ENCODE measurements around the gene PPM1K. TPM values are rescaled to one million over a fixed set of nuclear protein-coding genes. Genes with fewer than 3 reads are reported as not detected.
"Not testable (repeated sequence)": the region's sequence is repeated elsewhere in the genome, so short reads cannot be mapped to it uniquely, and the experiment has no call there.

Gene PPM1K
- total RNA-seq, 1 experiment from 2014 or later, result 15.3 TPM

DNA sequence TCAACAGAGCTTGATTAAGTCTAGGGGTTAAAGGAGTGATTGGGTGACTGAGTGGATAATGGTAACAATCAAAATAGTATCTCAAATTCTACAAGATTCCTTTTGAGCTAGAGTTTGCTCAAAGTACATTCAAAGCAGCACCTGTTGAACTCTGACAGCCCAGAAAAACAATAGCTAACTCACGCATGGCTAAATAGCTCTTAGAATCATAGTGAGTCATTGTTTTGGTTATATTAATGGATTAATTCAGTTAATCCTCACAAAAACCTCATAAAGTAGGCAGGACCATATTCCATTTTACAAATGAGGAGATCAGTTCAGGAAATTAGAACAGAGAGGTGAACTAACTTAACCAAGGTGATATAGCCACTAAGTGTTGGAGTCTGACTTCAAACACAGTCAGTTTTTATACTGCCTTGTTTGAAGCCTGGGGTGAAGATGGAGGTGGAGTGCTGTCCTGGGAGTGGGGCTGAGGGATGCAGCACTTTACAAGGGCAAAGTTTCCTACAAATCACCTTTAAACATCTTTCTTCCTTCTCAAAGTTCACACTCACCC lies 35.9 kb upstream of the PPM1K start:
- no peaks in the 10 kb centered on the region for H3K9me3 Mint-ChIP-seq (ENCODE audit: low read depth, unreplicated experiment)
- H3K27me3 Mint-ChIP-seq (ENCODE audit: unreplicated experiment), result no peaks in the 10 kb centered on the region
- DNase-seq, result peak; percentile 2
- TF ChIP-seq, protein P1, sequence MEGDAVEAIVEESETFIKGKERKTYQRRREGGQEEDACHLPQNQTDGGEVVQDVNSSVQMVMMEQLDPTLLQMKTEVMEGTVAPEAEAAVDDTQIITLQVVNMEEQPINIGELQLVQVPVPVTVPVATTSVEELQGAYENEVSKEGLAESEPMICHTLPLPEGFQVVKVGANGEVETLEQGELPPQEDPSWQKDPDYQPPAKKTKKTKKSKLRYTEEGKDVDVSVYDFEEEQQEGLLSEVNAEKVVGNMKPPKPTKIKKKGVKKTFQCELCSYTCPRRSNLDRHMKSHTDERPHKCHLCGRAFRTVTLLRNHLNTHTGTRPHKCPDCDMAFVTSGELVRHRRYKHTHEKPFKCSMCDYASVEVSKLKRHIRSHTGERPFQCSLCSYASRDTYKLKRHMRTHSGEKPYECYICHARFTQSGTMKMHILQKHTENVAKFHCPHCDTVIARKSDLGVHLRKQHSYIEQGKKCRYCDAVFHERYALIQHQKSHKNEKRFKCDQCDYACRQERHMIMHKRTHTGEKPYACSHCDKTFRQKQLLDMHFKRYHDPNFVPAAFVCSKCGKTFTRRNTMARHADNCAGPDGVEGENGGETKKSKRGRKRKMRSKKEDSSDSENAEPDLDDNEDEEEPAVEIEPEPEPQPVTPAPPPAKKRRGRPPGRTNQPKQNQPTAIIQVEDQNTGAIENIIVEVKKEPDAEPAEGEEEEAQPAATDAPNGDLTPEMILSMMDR (IDR thresholded peaks at IDR 0.05; ENCODE audit: unreplicated experiment), result no peak
- intact Hi-C loops (cut with micrococcal nuclease; ENCODE audit: unreplicated experiment), result no loop called here
- CTCF ChIA-PET, result no interaction called here
- H3K4me1 Mint-ChIP-seq (ENCODE audit: low read depth, unreplicated experiment), result peaks cover 30% of the 10 kb centered on the region
- no peaks in the 10 kb centered on the region for H3K36me3 Mint-ChIP-seq (ENCODE audit: insufficient read depth, unreplicated experiment)
- peak overlapping the region; percentile 34 for H3K4me3 Mint-ChIP-seq (ENCODE audit: low read depth, unreplicated experiment)
- H3K27ac Mint-ChIP-seq (ENCODE audit: unreplicated experiment), result peak overlapping the region; percentile 46
- no TSS peak for BruUV-seq (replicated peaks)

DNA sequence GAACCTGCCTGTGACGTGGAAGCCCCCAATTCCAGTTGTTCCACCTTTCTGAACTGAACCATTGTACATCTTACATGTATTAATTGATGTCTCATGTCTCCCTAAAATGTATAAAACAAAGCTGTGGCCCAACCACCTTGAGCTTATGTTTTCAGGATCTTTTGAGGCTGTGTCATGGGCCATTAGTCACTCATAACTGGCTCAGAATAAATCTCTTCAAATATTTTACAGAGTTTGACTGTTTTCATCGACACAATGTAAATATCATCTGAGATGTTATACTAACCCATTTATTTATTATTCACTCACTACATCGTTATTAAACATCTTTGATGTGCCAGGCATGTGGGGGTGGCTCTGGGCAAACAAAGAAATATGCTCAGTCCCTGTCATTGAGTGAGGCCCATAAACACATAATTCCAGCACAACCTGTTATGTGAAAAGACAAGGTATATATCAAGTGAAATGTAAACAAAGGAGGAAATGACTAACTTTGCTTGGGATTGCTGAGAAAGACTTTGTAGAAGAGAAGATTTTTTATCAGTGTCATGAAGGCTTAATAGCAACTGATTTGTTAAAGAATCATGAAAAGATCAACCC lies 34.5 kb upstream of the PPM1K start:
- TF ChIP-seq, protein P1 (IDR thresholded peaks at IDR 0.05; ENCODE audit: unreplicated experiment), result no peak
- BruUV-seq (replicated peaks), result no TSS peak
- DNase-seq, result no peak
- H3K4me3 Mint-ChIP-seq (ENCODE audit: low read depth, unreplicated experiment), result peak overlapping the region; percentile 10
- H3K27ac Mint-ChIP-seq (ENCODE audit: unreplicated experiment), result peak overlapping the region; percentile 74
- H3K27me3 Mint-ChIP-seq (ENCODE audit: unreplicated experiment), result no peaks in the 10 kb centered on the region
- CTCF ChIA-PET, result interaction anchor here (0.7 kb wide), 1 partner anchor 50 kb away, joined by 3 read pairs; no protein-coding TSS in a partner anchor
- no peaks in the 10 kb centered on the region for H3K36me3 Mint-ChIP-seq (ENCODE audit: insufficient read depth, unreplicated experiment)
- H3K4me1 Mint-ChIP-seq (ENCODE audit: low read depth, unreplicated experiment), result peaks cover 30% of the 10 kb centered on the region
- H3K9me3 Mint-ChIP-seq (ENCODE audit: low read depth, unreplicated experiment), result no peaks in the 10 kb centered on the region
- intact Hi-C loops (cut with micrococcal nuclease; ENCODE audit: unreplicated experiment), result no loop called here

DNA sequence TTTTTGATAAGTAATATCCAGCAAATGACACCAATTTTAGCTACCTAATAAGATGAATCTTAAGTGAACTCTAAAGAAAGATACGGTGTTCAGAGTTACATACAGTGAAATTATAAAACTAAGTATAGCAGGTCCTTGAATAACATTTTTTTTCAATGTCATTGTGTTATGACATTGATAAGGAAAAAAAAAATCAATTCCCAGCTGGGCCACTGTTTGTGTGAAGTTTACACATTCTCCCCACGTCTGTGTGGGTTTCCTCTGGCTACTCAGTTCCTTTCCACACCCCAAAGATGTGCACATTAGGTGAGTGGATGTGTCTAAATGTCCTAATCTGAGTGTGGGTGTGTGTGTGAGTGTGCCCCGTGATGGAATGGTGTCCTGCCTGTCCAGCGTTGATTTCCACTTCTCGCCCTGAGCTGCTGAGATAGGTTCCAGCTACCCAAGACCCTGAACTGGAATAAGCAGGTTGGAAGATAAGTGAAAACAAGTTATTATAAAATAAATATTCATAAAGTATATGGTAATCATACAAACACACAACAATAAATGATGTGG lies 31.2 kb upstream of the PPM1K start:
- Mint-ChIP-seq H3K4me3 (ENCODE audit: low read depth, unreplicated experiment) (no peak overlapping the region), H3K27ac (ENCODE audit: unreplicated experiment) (no peak overlapping the region), H3K9me3 (ENCODE audit: low read depth, unreplicated experiment) (no peaks in the 10 kb centered on the region), H3K36me3 (ENCODE audit: insufficient read depth, unreplicated experiment) (no peaks in the 10 kb centered on the region), H3K27me3 (ENCODE audit: unreplicated experiment) (no peaks in the 10 kb centered on the region), H3K4me1 (ENCODE audit: low read depth, unreplicated experiment) (peaks cover 25% of the 10 kb centered on the region)
- TF ChIP-seq, protein P1 (IDR thresholded peaks at IDR 0.05; ENCODE audit: unreplicated experiment), result no peak
- CTCF ChIA-PET, result no interaction called here
- no TSS peak for BruUV-seq (replicated peaks)
- intact Hi-C loops (cut with micrococcal nuclease; ENCODE audit: unreplicated experiment), result no loop called here
- DNase-seq, result no peak

DNA sequence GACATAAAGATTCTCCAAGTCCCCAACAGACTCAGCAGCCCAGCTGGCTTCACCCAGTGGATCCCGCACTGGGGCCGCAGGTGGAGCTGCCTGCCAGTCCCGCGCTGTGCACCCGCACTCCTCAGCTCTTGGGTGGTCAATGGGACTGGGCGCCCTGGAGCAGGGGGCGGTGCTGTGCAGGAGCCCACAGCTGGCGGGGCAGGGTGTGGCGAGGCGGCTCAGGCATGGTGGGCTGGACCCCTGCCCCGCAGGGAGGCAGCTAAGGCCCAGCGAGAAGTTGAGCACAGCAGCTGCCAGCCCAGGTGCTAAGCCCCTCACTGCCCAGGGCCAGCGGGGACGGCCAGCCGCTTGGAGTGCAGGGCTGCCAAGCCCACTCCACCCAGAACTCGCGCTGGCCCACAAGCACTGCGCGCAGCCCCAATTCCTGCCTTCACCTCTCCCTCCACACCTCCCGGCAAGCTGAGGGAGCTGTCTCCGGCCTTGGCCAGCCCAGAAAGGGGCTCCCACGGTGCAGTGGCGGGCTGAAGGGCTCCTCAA lies 28.8 kb upstream of the PPM1K start:
- BruUV-seq (replicated peaks); DNase-seq: not testable (repeated sequence)
- CTCF ChIA-PET, result interaction anchor here (0.6 kb wide), 1 partner anchor 280 kb away, joined by 3 read pairs; no protein-coding TSS in a partner anchor

More for the DNA sequence above, 28.8 kb upstream of the PPM1K start:
- H3K27ac Mint-ChIP-seq (ENCODE audit: unreplicated experiment); H3K4me1 Mint-ChIP-seq (ENCODE audit: low read depth, unreplicated experiment); H3K9me3 Mint-ChIP-seq (ENCODE audit: low read depth, unreplicated experiment); intact Hi-C loops (cut with micrococcal nuclease; ENCODE audit: unreplicated experiment); H3K27me3 Mint-ChIP-seq (ENCODE audit: unreplicated experiment); H3K4me3 Mint-ChIP-seq (ENCODE audit: low read depth, unreplicated experiment); H3K36me3 Mint-ChIP-seq (ENCODE audit: insufficient read depth, unreplicated experiment): not testable (repeated sequence)

Data from Calu3 (cell line).